GM18858 (cell line): Measurements from ENCODE around the gene PCCA.

Experiments
- ATAC-seq: cut with Tn5 transposase; IDR thresholded peaks from one replicate; pipeline ENCODE4 v1.9.1; 2021; ENCODE audit not compliant: unreplicated experiment

Gene PCCA

GRCh38 chr13:100536643-100537180, 447.8 kb downstream of the PCCA start:
- no peak for ATAC-seq

GRCh38 chr13:100537486-100537885, 448.6 kb downstream of the PCCA start:
- no peak for ATAC-seq

GRCh38 chr13:100537951-100538462, 449.1 kb downstream of the PCCA start:
- ATAC-seq: no peak

GRCh38 chr13:100540621-100541020, 451.7 kb downstream of the PCCA start:
- no peak for ATAC-seq

- ATAC-seq: no peak
Observed at GRCh38 chr13:100541897-100542825, 453.3 kb downstream of the PCCA start.

- peak; percentile 95 for ATAC-seq
Observed at GRCh38 chr13:100542826-100543156, 453.9 kb downstream of the PCCA start.

GRCh38 chr13:100543872-100544602, 455.1 kb downstream of the PCCA start:
- ATAC-seq: no peak

- no peak for ATAC-seq
Observed at GRCh38 chr13:100544866-100545683, 456.2 kb downstream of the PCCA start.

GRCh38 chr13:100545684-100546061, 456.8 kb downstream of the PCCA start:
- no peak for ATAC-seq

GRCh38 chr13:100546713-100547405, 458.0 kb downstream of the PCCA start:
- ATAC-seq: no peak

- ATAC-seq: no peak
Observed at GRCh38 chr13:100547791-100548201, 458.9 kb downstream of the PCCA start.

GRCh38 chr13:100549316-100549715, 460.4 kb downstream of the PCCA start:
- no peak for ATAC-seq

GRCh38 chr13:100552755-100553154, 463.9 kb downstream of the PCCA start:
- no peak for ATAC-seq

- no peak for ATAC-seq
Observed at GRCh38 chr13:100559886-100560285, 471.0 kb downstream of the PCCA start.

GRCh38 chr13:100560498-100561157, 471.7 kb downstream of the PCCA start:
- ATAC-seq: no peak

- no peak for ATAC-seq
Observed at GRCh38 chr13:100561158-100561499, 472.2 kb downstream of the PCCA start.

- ATAC-seq: no peak
Observed at GRCh38 chr13:100561599-100562204, 472.8 kb downstream of the PCCA start.

- no peak for ATAC-seq
Observed at GRCh38 chr13:100563779-100564178, 474.9 kb downstream of the PCCA start.

- ATAC-seq: no peak
Observed at GRCh38 chr13:100564444-100565223, 475.7 kb downstream of the PCCA start.
